Bronchial epithelial cell (primary cell): Measurements from ENCODE around the gene SEC14L3. TPM values are rescaled to one million over a fixed set of nuclear protein-coding genes. Genes with fewer than 3 reads are reported as not detected.

Experiments used
- DNase-seq: peaks from one replicate; pipeline ENCODE4 v3.0.0-alpha.2; 2010; ENCODE audit warnings: low read depth
- FAIRE-seq: peaks from 2 replicates; lab custom pipeline; 2011; peaks lifted over from hg19 to GRCh38; lab: Jason Lieb, UNC
- H3K27me3 ChIP-seq: 2 replicates; pipeline ENCODE4 v1.5.1; 2011; ENCODE audit warnings: low read length; ENCODE audit not compliant: control insufficient read depth, insufficient read depth
- H3K36me3 ChIP-seq: 2 replicates; pipeline ENCODE4 v1.5.1; 2011; ENCODE audit warnings: low read length; ENCODE audit not compliant: control insufficient read depth, insufficient read depth
- H3K4me3 ChIP-seq: 2 replicates; pipeline ENCODE4 v1.5.1; 2011; ENCODE audit warnings: mild to moderate bottlenecking, low read depth, low read length, control low read depth
- total RNA-seq: library from RNA; depleted of rRNA; stranded (reverse); fragments of >200 nt; gene quantifications from 2 replicates; pipeline ENCODE4 v1.2.1, GENCODE V29; 2014
- TF ChIP-seq, protein P1 (sequence below): IDR thresholded peaks from 2 replicates; pipeline ENCODE4 v1.5.1; 2011; ENCODE audit warnings: mild to moderate bottlenecking, moderate library complexity, low read length, control low read depth, inconsistent platforms; ENCODE audit not compliant: insufficient read depth, severe bottlenecking

Gene SEC14L3
- total RNA-seq, 1 donor from 2014 or later = not detected

DNA sequence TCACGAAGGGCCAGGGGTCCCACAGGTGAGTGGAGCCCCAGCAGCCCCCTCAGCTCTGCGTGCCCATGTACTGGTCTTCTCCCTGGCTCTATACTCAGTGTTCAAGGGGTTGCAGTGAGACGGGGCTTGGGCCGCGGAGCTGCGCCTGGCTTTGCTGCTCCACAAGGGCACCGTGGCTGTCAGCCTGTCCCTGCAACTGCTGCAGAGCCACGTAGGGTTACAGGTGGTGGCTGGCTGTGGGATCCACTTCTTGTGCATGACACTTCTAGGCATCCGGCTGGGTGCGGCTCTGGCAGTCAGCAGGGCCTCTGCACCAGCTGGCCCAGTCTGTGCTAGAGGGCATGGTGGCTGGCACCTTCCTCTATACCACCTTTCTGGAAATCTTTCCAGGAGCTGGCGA, 32.0 kb downstream of the SEC14L3 start:
- TF ChIP-seq, protein P1, sequence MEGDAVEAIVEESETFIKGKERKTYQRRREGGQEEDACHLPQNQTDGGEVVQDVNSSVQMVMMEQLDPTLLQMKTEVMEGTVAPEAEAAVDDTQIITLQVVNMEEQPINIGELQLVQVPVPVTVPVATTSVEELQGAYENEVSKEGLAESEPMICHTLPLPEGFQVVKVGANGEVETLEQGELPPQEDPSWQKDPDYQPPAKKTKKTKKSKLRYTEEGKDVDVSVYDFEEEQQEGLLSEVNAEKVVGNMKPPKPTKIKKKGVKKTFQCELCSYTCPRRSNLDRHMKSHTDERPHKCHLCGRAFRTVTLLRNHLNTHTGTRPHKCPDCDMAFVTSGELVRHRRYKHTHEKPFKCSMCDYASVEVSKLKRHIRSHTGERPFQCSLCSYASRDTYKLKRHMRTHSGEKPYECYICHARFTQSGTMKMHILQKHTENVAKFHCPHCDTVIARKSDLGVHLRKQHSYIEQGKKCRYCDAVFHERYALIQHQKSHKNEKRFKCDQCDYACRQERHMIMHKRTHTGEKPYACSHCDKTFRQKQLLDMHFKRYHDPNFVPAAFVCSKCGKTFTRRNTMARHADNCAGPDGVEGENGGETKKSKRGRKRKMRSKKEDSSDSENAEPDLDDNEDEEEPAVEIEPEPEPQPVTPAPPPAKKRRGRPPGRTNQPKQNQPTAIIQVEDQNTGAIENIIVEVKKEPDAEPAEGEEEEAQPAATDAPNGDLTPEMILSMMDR = no peak

DNA sequence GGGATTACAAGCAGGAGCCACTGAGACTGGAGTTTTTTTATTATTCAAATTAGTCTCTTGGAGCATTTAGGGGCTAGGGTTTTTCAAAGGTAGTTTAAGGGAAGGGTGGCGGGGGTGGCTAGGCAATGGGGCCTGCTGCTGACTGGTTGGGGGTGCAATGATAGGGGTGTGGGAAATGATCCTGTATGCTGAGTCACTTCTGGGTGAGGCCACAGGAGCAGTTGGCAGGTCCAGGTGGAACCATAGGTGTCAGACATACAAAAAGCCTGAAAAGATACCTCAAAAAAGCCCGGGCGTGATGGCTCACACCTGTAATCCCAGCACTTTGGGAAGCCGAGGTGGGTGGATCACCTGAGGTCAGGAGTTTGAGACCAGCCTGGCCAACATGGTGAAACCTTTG, 32.6 kb downstream of the SEC14L3 start:
- no peak overlapping the region for H3K4me3 ChIP-seq
- no peaks in the 10 kb centered on the region for H3K36me3 ChIP-seq
- TF ChIP-seq, protein P1 = no peak
- H3K27me3 ChIP-seq = no peaks in the 10 kb centered on the region
- FAIRE-seq = no peak
- DNase-seq = peak; percentile 55

More for the DNA sequence above, 32.0 kb downstream of the SEC14L3 start:
- no peak for DNase-seq
- no peaks in the 10 kb centered on the region for H3K27me3 ChIP-seq
- H3K4me3 ChIP-seq = no peak overlapping the region
- H3K36me3 ChIP-seq = no peaks in the 10 kb centered on the region
- no peak for FAIRE-seq

DNA sequence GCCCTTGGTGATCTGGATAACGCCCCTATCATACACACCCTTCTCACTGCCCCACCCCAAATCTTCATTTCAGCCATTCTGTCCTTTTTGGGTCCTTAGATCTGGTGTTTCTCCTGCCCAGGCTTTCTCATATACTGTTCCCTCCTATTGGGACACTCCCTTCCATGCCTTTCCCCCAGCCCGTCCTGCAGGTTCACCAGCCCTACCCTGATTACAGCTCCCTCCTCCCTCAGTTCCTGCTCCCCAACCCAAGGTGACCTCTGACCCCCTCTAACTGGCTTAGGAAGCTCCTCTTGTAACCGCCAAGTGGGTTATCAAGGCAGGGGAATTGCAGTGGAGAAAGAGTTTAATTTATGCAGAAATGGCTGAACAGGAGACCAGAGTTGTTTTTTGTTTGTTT, 33.3 kb downstream of the SEC14L3 start:
- Histone ChIP-seq H3K4me3 (no peak overlapping the region), H3K36me3 (no peaks in the 10 kb centered on the region), H3K27me3 (no peaks in the 10 kb centered on the region)
- TF ChIP-seq, protein P1 = no peak
- DNase-seq = no peak
- no peak for FAIRE-seq

DNA sequence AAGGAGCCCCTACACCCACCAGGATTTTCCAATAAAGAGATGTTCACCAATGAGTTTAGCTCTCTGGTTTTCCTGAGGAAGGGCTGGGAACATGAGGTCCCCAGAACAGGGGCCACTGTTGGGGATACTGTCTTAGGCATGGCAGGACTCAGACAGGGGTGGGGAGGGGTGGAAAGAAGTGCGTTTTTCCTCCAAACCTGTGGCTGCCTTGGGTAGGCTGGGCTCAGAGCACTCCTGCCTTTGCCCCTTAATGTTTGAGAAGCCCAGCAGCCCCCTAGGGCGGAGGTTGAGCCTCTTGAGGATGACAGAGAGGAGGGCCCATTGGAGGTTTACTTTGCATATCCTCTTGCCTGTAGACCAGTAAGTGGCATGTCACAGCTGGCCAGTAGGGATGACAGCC, 35.6 kb downstream of the SEC14L3 start:
- DNase-seq (no peak), FAIRE-seq (no peak)
- Histone ChIP-seq H3K27me3 (no peaks in the 10 kb centered on the region), H3K36me3 (no peaks in the 10 kb centered on the region), H3K4me3 (no peak overlapping the region)
- TF ChIP-seq, protein P1 = no peak

DNA sequence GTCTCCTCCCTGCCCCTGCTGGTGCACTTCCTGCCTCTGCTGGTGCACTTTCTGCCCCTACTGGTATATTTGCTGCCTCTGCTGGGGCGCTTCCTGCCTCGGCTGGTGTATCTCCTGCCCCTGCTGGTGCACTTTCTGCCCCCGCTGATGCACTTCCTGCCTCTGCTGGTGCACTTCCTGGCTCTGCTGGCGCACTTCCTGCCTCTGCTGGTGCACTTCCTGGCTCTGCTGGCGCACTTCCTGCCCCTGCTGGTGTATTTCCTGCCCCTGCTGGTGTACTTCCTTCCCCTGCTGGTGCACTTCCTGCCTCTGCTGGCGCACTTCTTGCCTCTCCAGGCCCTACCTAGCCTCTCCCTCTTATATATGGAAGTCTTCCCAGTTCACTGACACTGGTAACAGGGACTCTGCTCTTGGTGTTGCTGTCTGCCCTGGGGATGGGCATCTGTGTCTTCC, 36.1 kb downstream of the SEC14L3 start:
- Histone ChIP-seq H3K4me3 (no peak overlapping the region), H3K36me3 (no peaks in the 10 kb centered on the region), H3K27me3 (no peaks in the 10 kb centered on the region)
- no peak for DNase-seq
- TF ChIP-seq, protein P1 = no peak
- peak; percentile 62 for FAIRE-seq

DNA sequence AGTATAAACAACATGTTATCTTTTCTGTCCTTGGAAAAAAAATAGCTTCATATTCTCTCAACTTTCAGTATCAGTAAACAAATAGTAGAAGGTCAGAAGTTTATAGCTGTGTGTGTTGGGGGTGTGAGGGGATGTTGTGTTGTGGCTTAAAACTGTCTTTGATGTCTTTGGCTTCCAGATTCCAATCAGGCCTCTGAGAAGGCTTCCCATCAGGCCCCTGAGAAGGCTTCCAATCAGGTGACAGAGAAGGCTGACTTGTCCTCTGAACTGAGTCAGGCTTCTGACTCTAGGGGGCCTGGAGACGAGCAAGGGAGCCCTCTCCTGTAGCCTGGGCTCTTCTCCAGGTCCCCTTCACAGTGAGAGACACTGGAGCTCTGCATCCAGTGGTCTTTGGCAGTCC, 37.0 kb downstream of the SEC14L3 start:
- Histone ChIP-seq H3K36me3 (no peaks in the 10 kb centered on the region), H3K4me3 (no peak overlapping the region), H3K27me3 (no peaks in the 10 kb centered on the region)
- TF ChIP-seq, protein P1 = no peak
- FAIRE-seq (no peak), DNase-seq (no peak)
